ENCODE results near the gene PCDHA1. TPM values are rescaled to one million over a fixed set of nuclear protein-coding genes. Genes with fewer than 3 reads are reported as not detected.
A peak's percentile ranks its signal among the peaks of the same experiment; 100 is the strongest.
"Not testable (repeated sequence)": the region's sequence is repeated elsewhere in the genome, so short reads cannot be mapped to it uniquely, and the experiment has no call there.

PCDHA1 gene
- total RNA-seq, 1 donor = not detected

- no peak for DNase-seq (ENCODE audit: low read depth)
- peak; percentile 52 for TF ChIP-seq CTCF (IDR thresholded peaks at IDR 0.05; ENCODE audit: insufficient read depth, low read depth, low read length)
- H3K4me3 ChIP-seq (ENCODE audit: low read depth, low read length) = no peak within 1 kb of the TSS
Observed at GRCh38 chr5:140821375-140822280, 35.7 kb downstream of the PCDHA1 start, which contains the start of gene PCDHA5. TSS of gene PCDHA5 (plus strand) at chr5:140821613.

GRCh38 chr5:140822281-140822629 is 36.3 kb downstream of the PCDHA1 start:
- no peak for DNase-seq (ENCODE audit: low read depth)
- H3K4me3 ChIP-seq (ENCODE audit: low read depth, low read length) = no peak overlapping the region
- TF ChIP-seq CTCF (IDR thresholded peaks at IDR 0.05; ENCODE audit: insufficient read depth, low read depth, low read length) = no peak

- H3K4me3 ChIP-seq (ENCODE audit: low read depth, low read length); DNase-seq (ENCODE audit: low read depth): not testable (repeated sequence)
Observed at GRCh38 chr5:140822969-140823368, 37.0 kb downstream of the PCDHA1 start.

GRCh38 chr5:140823475-140823874 is 37.5 kb downstream of the PCDHA1 start:
- TF ChIP-seq CTCF (IDR thresholded peaks at IDR 0.05; ENCODE audit: insufficient read depth, low read depth, low read length) = no peak
- H3K4me3 ChIP-seq (ENCODE audit: low read depth, low read length) = no peak overlapping the region
- DNase-seq (ENCODE audit: low read depth) = no peak

GRCh38 chr5:140827704-140828361 is 41.9 kb downstream of the PCDHA1 start, which contains the start of gene PCDHA6:
TSS of gene PCDHA6 (plus strand) at chr5:140827960. CDS start at chr5:140828092, 132 bp downstream.
- H3K4me3 ChIP-seq (ENCODE audit: low read depth, low read length) = no peak within 1 kb of the TSS
- DNase-seq (ENCODE audit: low read depth) = no peak

GRCh38 chr5:140828362-140828737 is 42.4 kb downstream of the PCDHA1 start:
- no peak for DNase-seq (ENCODE audit: low read depth)
- no peak for TF ChIP-seq CTCF (IDR thresholded peaks at IDR 0.05; ENCODE audit: insufficient read depth, low read depth, low read length)
- H3K4me3 ChIP-seq (ENCODE audit: low read depth, low read length) = no peak overlapping the region

More at GRCh38 chr5:140827704-140828361, 41.9 kb downstream of the PCDHA1 start, which contains the start of gene PCDHA6:
- peak; percentile 24 for TF ChIP-seq CTCF (IDR thresholded peaks at IDR 0.05; ENCODE audit: insufficient read depth, low read depth, low read length)

GRCh38 chr5:140829511-140830501 is 43.9 kb downstream of the PCDHA1 start:
- H3K4me3 ChIP-seq (ENCODE audit: low read depth, low read length); DNase-seq (ENCODE audit: low read depth): not testable (repeated sequence)

All from fibroblast of villous mesenchyme (primary cell).